Mesenchymal stem cell (in vitro differentiated cells and primary cell): Measurements from ENCODE around the gene VTI1A.

Experiments used
- DNase-seq: peaks from one replicate; pipeline ENCODE4 v3.0.0-alpha.2; 2013
- H2AFZ ChIP-seq: one replicate; pipeline ENCODE4 v1.6.1; 2013; ENCODE audit warnings: low read depth, mild to moderate bottlenecking, control low read depth, inconsistent platforms, low read length, moderate library complexity
- H2AK5ac ChIP-seq: 2 replicates; pipeline ENCODE4 v1.6.1; 2013; ENCODE audit warnings: low read length, moderate library complexity, mild to moderate bottlenecking, inconsistent platforms; ENCODE audit not compliant: severe bottlenecking
- H2BK120ac ChIP-seq: one replicate; pipeline ENCODE4 v1.6.1; 2013; ENCODE audit warnings: low read depth, mild to moderate bottlenecking, inconsistent platforms, low read length, moderate library complexity
- H2BK12ac ChIP-seq, 2 experiments: one replicate each; pipeline ENCODE4 v1.6.1; 2013; ENCODE audit warnings: inconsistent platforms in 2 of 2, low read length in 2 of 2, mild to moderate bottlenecking in 2 of 2, moderate library complexity in 2 of 2, control low read depth in 1 of 2
- H2BK15ac ChIP-seq: one replicate; pipeline ENCODE4 v1.6.1; 2013; ENCODE audit warnings: mild to moderate bottlenecking, low read depth, inconsistent platforms; ENCODE audit not compliant: poor library complexity, severe bottlenecking
- H2BK5ac ChIP-seq: 2 replicates; pipeline ENCODE4 v1.6.1; 2013; ENCODE audit warnings: low read depth, mild to moderate bottlenecking, low read length, control low read depth, inconsistent platforms; ENCODE audit not compliant: poor library complexity, severe bottlenecking
- H3K14ac ChIP-seq, 2 experiments: one replicate each; pipeline ENCODE4 v1.6.1; 2013; ENCODE audit warnings: inconsistent platforms in 2 of 2, low read length in 2 of 2, control low read depth in 1 of 2, mild to moderate bottlenecking in 1 of 2, moderate library complexity in 1 of 2
- H3K18ac ChIP-seq, 2 experiments: one replicate each; pipeline ENCODE4 v1.6.1; 2013; ENCODE audit warnings: inconsistent platforms in 2 of 2, low read length in 2 of 2, control low read depth in 1 of 2, low read depth in 1 of 2, mild to moderate bottlenecking in 1 of 2
- H3K23ac ChIP-seq, 2 experiments: one replicate each; pipeline ENCODE4 v1.6.1; 2013; ENCODE audit warnings: inconsistent platforms in 2 of 2, low read length in 2 of 2, mild to moderate bottlenecking in 2 of 2, moderate library complexity in 2 of 2, control low read depth in 1 of 2
- H3K27ac ChIP-seq: 2 replicates; pipeline ENCODE4 v1.5.1; 2013; ENCODE audit warnings: mild to moderate bottlenecking, moderate library complexity, low read length, control low read depth, inconsistent platforms; ENCODE audit not compliant: poor library complexity, severe bottlenecking
- H3K27me3 ChIP-seq, 2 experiments: 2 replicates each; pipeline versions ENCODE4 v1.6.1 to v1.7.0; 2013; ENCODE audit warnings: low read length in 2 of 2, mild to moderate bottlenecking in 2 of 2, moderate library complexity in 2 of 2, control low read depth in 1 of 2, inconsistent platforms in 1 of 2; ENCODE audit not compliant: control insufficient read depth in 1 of 2, insufficient read depth in 1 of 2
- H3K36me3 ChIP-seq, 2 experiments: 2 replicates each; pipeline versions ENCODE4 v1.6.1 to v1.7.0; 2013; ENCODE audit warnings: low read length in 2 of 2, control low read depth in 1 of 2, inconsistent platforms in 1 of 2, low read depth in 1 of 2, mild to moderate bottlenecking in 1 of 2; ENCODE audit not compliant: insufficient read depth in 2 of 2, control insufficient read depth in 1 of 2
- H3K4ac ChIP-seq, 2 experiments: one replicate each; pipeline ENCODE4 v1.6.1; 2013; ENCODE audit warnings: inconsistent platforms in 2 of 2, low read length in 2 of 2, mild to moderate bottlenecking in 2 of 2, moderate library complexity in 2 of 2, control low read depth in 1 of 2, low read depth in 1 of 2
- H3K4me1 ChIP-seq: 2 replicates; pipeline ENCODE4 v1.6.1; 2013; ENCODE audit warnings: low read depth, low read length, control low read depth; ENCODE audit not compliant: control insufficient read depth, insufficient read depth
- H3K4me2 ChIP-seq: 2 replicates; pipeline ENCODE4 v1.6.1; 2013; ENCODE audit warnings: low read length, mild to moderate bottlenecking, inconsistent platforms; ENCODE audit not compliant: poor library complexity, severe bottlenecking
- H3K4me3 ChIP-seq, 2 experiments: 2 replicates each; pipeline versions ENCODE4 v1.5.1 to v1.7.0; 2013; ENCODE audit warnings: low read length in 2 of 2, mild to moderate bottlenecking in 2 of 2, control low read depth in 1 of 2, low read depth in 1 of 2; ENCODE audit not compliant: insufficient read depth in 1 of 2
- H3K79me1 ChIP-seq: replicated peaks from 2 replicates; pipeline ENCODE4 v1.6.1; 2013; ENCODE audit warnings: mild to moderate bottlenecking, control low read depth, low read length, inconsistent platforms; ENCODE audit not compliant: poor library complexity, severe bottlenecking
- H3K9ac ChIP-seq: 2 replicates; pipeline ENCODE4 v1.7.0; 2013; ENCODE audit warnings: mild to moderate bottlenecking, low read length, moderate library complexity
- H3K9me3 ChIP-seq: 2 replicates; pipeline ENCODE4 v1.7.0; 2013; ENCODE audit warnings: mild to moderate bottlenecking, low read length; ENCODE audit not compliant: control insufficient read depth
- H4K8ac ChIP-seq: one replicate; pipeline ENCODE4 v1.6.1; 2013; ENCODE audit warnings: inconsistent platforms, mild to moderate bottlenecking, low read length, moderate library complexity
- H4K91ac ChIP-seq: one replicate; pipeline ENCODE4 v1.6.1; 2013; ENCODE audit warnings: mild to moderate bottlenecking, low read length, inconsistent platforms
- WGBS: methylation state at CpG from one replicate; pipeline ENCODE4 v1.1.7; 2013; ENCODE audit warnings: mixed read lengths; 5-methylcytosine and 5-hydroxymethylcytosine counted together

VTI1A gene

DNA sequence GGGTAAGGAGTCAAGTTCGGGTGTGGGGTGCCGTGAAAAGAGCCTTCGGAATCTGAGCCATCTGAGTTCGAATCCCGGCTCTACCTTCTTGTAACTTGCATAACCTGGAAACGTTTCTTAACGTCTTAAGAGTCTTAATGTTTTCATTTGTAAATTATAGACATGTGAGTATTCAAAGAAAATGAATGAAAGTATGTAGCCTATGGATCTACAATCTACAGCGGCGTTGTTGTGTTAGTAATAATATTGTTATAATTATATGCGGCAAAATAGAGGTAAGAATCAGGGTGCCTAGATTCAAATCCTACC is 559 bp downstream of the VTI1A start:
- H3K4me1 ChIP-seq = no peaks in the 10 kb centered on the region
- H3K9me3 ChIP-seq = no peaks in the 10 kb centered on the region
- H3K27me3 ChIP-seq = no peaks in the 10 kb centered on the region
- peaks cover 27% of the 10 kb centered on the region for H3K79me1 ChIP-seq
- H3K23ac ChIP-seq = no peak overlapping the region
- H3K14ac ChIP-seq = peak overlapping the region in 1 of 2 experiments; percentile 70
- H4K8ac ChIP-seq = peak overlapping the region; percentile 95
- H3K18ac ChIP-seq = no peak overlapping the region
- H3K9ac ChIP-seq = peak overlapping the region; percentile 96
- H2BK15ac ChIP-seq = peak overlapping the region; percentile 19
- H2AFZ ChIP-seq = peak overlapping the region; percentile 96
- peak overlapping the region; percentile 96 to 99 for H3K4me3 ChIP-seq
- no peak overlapping the region for H3K27ac ChIP-seq
- no peak overlapping the region for H2BK120ac ChIP-seq
- no peak overlapping the region for H2AK5ac ChIP-seq
- H4K91ac ChIP-seq = peak overlapping the region; percentile 88
- H2BK5ac ChIP-seq = no peak overlapping the region
- H3K4ac ChIP-seq = peak overlapping the region in 1 of 2 experiments; percentile 94
- DNase-seq = no peak
- peak overlapping the region; percentile 80 for H3K4me2 ChIP-seq
- H3K36me3 ChIP-seq = peaks cover 0 to 27% of the 10 kb centered on the region in 2 experiments
- 25% methylated on average over 7 of the region's 10 CpGs for WGBS
- H2BK12ac ChIP-seq = no peak overlapping the region

DNA sequence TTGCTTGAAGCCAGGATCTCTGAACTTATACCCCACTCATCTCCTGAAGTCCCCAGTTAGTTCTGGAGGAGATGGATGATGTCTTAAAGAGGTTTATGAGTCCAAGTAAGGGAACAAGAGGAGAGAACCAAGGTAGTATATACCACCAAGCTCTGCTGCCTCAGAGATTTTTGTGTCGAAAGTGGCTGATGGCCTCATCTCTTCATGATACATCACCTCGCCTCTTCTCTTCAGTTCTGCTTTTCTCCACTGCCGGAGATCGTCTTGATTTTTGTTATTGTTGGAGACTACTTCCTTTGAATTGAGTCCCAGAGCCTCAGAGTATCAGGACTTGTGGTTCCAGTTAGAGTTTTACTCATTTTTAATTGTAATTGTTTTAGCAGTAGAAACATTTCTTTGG is 1.9 kb downstream of the VTI1A start:
- H3K4me1 ChIP-seq = no peaks in the 10 kb centered on the region
- H3K79me1 ChIP-seq = peaks cover 26% of the 10 kb centered on the region
- peaks cover 0 to 14% of the 10 kb centered on the region in 2 experiments for H3K36me3 ChIP-seq
- no peak overlapping the region for H3K18ac ChIP-seq
- no peak overlapping the region for H3K14ac ChIP-seq
- H3K4me3 ChIP-seq = no peak overlapping the region
- H2BK5ac ChIP-seq = no peak overlapping the region
- H3K9ac ChIP-seq = peak overlapping the region; percentile 96
- 93% methylated on average over 4 of the region's 4 CpGs for WGBS
- H4K91ac ChIP-seq = no peak overlapping the region
- no peaks in the 10 kb centered on the region for H3K27me3 ChIP-seq
- H2AK5ac ChIP-seq = no peak overlapping the region
- no peak overlapping the region for H3K4me2 ChIP-seq
- no peak overlapping the region for H4K8ac ChIP-seq
- no peak for DNase-seq
- no peak overlapping the region for H2BK120ac ChIP-seq
- no peak overlapping the region for H3K23ac ChIP-seq
- no peak overlapping the region for H2BK12ac ChIP-seq
- H3K9me3 ChIP-seq = peaks cover 4% of the 10 kb centered on the region
- H3K27ac ChIP-seq = no peak overlapping the region
- no peak overlapping the region for H3K4ac ChIP-seq
- no peak overlapping the region for H2AFZ ChIP-seq
- H2BK15ac ChIP-seq = no peak overlapping the region

DNA sequence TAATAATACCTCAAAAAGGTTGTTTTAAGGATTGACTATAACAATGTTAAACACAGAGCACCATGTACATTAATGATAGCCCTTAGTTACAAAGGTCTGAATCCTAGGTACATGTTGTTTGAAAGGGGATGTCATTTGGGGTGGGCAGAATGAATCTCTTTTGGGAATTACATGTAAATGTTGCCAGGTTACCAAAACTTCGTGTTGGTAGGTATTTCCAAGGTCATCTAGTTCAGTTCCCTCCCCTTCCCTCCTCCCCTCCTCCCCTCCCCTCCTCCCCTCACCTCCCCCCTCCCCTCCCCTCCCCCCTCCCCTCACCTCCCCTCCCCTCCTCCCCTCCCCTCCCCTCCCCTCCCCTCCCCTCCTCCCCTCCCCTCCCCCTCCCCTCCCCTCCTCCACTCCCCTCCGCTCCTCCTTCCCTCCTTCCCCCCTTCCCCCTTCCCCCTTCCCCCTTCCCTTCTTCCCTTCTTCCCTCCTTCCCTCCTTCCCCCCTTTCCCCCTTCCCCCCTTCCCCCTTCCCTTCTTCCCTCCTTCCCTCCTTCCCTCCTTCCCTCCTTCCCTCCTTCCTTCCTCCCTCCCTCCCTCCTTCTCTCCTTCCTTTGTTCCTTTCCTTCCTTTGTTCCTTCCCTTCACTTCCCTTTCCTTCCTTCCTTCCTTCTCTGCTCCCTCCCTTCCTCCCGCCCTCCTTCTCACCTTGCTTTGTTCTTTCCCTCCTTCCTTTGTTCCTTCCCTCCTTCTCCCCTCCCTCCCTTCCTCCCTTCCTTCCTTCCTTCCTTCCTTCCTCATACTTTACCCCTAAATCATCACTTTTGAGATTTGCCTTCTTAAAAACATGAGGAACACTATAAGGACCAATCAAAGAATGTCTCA is 8.1 kb downstream of the VTI1A start:
- H3K23ac ChIP-seq = no peak overlapping the region
- no peaks in the 10 kb centered on the region for H3K36me3 ChIP-seq
- H3K18ac ChIP-seq = no peak overlapping the region
- H3K79me1 ChIP-seq = peaks cover 22% of the 10 kb centered on the region
- H2BK120ac ChIP-seq = no peak overlapping the region
- H3K4ac ChIP-seq = no peak overlapping the region
- WGBS = 95% methylated on average over 1 of the region's 3 CpGs
- H3K4me3 ChIP-seq = no peak overlapping the region
- no peak for DNase-seq
- no peak overlapping the region for H4K8ac ChIP-seq
- no peak overlapping the region for H2BK12ac ChIP-seq
- H3K9ac ChIP-seq = no peak overlapping the region
- no peak overlapping the region for H2AK5ac ChIP-seq
- peaks cover 4% of the 10 kb centered on the region for H3K9me3 ChIP-seq
- no peak overlapping the region for H2AFZ ChIP-seq
- no peaks in the 10 kb centered on the region for H3K27me3 ChIP-seq
- H3K14ac ChIP-seq = no peak overlapping the region
- no peak overlapping the region for H2BK5ac ChIP-seq
- H4K91ac ChIP-seq = no peak overlapping the region
- H3K4me1 ChIP-seq = no peaks in the 10 kb centered on the region
- no peak overlapping the region for H3K27ac ChIP-seq
- H2BK15ac ChIP-seq = no peak overlapping the region
- no peak overlapping the region for H3K4me2 ChIP-seq

DNA sequence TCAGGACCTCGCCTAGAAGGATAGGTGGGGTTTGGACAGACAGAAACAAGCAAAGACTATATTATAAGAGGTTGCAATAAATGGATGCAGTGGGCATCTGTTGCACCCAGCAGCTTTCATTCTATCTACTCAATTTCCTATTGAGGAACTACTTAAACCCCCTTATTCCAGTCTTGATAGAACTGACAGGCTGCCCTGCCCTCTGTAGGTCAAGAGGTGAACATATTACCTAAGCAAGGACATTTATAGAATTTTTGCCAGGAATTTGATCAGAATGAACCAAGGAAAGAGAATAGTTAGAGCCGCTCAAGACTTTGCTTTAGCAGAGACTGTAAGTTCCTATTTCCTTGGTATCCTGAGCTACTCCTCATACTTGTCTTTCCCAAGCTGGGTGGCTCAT is 9.5 kb downstream of the VTI1A start:
- no peak overlapping the region for H3K4me2 ChIP-seq
- H3K14ac ChIP-seq = no peak overlapping the region
- WGBS = 94% methylated on average over 2 of the region's 2 CpGs
- peaks cover 21% of the 10 kb centered on the region for H3K79me1 ChIP-seq
- H2BK15ac ChIP-seq = no peak overlapping the region
- DNase-seq = no peak
- H2AK5ac ChIP-seq = no peak overlapping the region
- H3K18ac ChIP-seq = no peak overlapping the region
- no peak overlapping the region for H2AFZ ChIP-seq
- H2BK5ac ChIP-seq = no peak overlapping the region
- no peaks in the 10 kb centered on the region for H3K4me1 ChIP-seq
- no peak overlapping the region for H3K27ac ChIP-seq
- peaks cover 4% of the 10 kb centered on the region for H3K9me3 ChIP-seq
- H3K4me3 ChIP-seq = no peak overlapping the region
- H3K4ac ChIP-seq = no peak overlapping the region
- no peak overlapping the region for H4K8ac ChIP-seq
- H3K36me3 ChIP-seq = peaks cover 0 to 5% of the 10 kb centered on the region in 2 experiments
- H4K91ac ChIP-seq = no peak overlapping the region
- H2BK120ac ChIP-seq = no peak overlapping the region
- H3K27me3 ChIP-seq = no peaks in the 10 kb centered on the region
- H2BK12ac ChIP-seq = no peak overlapping the region
- H3K9ac ChIP-seq = no peak overlapping the region
- H3K23ac ChIP-seq = no peak overlapping the region
